Keratinocyte (primary cell): ENCODE data around the gene SIGMAR1.

Experiments
- CTCF ChIP-seq, 3 experiments: IDR thresholded peaks in 1 of 3; conservative IDR thresholded peaks in 1 of 3; optimal IDR thresholded peaks in 1 of 3; 2 replicates in 2 of 3; 3 replicates in 1 of 3; pipeline versions ENCODE3 to v1.5.1; 2011; ENCODE audit warnings: low read length in 3 of 3, mild to moderate bottlenecking in 3 of 3, moderate library complexity in 2 of 3, control low read depth in 1 of 3, inconsistent platforms in 1 of 3; ENCODE audit not compliant: insufficient read depth in 2 of 3; ENCODE audit errors: extremely low read depth in 1 of 3
- EZH2 ChIP-seq: IDR thresholded peaks from one replicate; pipeline ENCODE4 v1.6.1; 2012; ENCODE audit warnings: inconsistent platforms, mild to moderate bottlenecking, low read length, moderate library complexity

DNA sequence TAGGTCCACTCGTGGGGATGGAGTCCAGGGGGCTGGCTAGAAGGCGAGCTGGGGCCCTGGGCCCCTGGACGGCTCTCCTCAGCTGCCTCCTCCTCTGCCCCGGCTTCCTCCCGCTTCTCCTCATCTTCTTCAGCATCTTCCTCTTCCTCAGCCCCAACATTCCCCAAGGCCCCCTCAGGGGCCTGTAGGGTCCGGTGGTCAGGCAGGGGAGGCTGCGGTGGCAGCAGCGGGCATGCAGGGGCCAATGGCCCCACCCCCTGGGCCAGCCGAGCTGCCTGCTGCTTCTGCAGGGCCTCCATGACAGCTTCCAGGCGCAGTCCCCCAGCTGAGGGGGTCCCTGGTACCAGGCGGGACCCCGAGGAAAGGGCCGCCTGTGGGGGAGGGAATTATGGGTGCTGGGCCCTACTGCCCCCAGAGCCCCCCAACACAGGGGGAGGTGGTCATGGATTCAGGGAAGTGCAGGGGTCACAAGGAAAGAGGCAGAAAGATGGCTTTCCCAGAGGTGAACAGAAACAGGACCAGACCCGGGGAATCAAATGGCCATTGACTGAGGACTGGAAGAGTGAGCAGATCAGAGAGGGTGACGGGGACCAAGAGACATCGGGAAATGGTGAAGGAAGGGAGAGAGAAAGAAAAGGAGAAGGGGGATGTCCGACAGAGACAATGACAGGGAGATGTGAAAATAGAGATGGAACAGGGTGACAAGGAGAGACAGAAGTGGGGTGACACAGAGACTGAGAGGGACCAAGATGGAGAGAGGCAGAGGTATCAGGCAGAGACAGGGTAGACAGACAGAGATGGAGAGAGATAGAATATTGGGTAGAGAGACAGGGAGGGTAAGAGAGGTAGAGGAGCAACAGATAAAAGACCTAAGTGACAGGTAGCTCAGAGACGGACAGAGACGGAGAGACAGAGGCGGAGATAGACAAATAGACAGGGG lies 9.6 kb downstream of the SIGMAR1 start:
- no peak for TF ChIP-seq EZH2
- TF ChIP-seq CTCF (optimal IDR thresholded peaks at IDR 0.05 in 1 of 3, IDR thresholded peaks at IDR 0.05 in 1 of 3, conservative IDR thresholded peaks at IDR 0.05 in 1 of 3; ENCODE audit: extremely low read depth in 1 of 3, insufficient read depth in 2 of 3, low read length in 3 of 3), result no peak
